ENCODE data around the gene SMAD2.

DNA sequence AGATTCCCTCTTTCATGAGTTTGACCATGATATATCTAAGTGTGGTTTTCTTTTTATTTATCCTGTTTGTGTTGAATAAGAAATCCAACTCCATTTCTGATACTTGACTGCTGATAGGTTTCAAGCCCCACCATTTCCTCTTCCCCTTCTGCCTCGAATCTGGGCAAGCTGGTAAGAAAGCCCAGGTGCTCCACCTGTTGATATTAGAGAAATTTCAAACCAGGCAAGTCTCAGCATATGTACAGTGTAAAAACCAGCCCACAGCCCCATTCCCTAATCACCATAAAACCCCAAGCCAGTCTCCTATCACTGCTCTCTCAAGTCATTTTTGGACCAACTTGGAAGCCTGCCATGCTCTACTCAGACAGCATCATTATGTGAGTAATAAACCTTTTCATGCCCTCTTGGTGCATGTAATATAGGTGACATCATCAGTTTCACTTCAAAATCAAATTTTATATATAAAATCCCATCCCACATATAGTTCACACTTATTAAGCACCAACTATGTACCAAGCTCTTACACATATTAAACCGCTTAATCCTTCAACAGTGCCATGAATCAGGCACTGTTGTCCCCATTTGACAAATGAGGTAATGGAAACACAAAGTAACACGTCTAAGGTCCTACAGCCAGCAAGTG lies 46.6 kb downstream of the SMAD2 start:
- TF ChIP-seq GATA2 (IDR thresholded peaks at IDR 0.05; ENCODE audit: low read depth, low read length) = no peak
- TF ChIP-seq GATA3 (IDR thresholded peaks at IDR 0.05; ENCODE audit: low read depth, low read length) = no peak
